ENCODE data around the gene MACROD1. TPM values are rescaled to one million over a fixed set of nuclear protein-coding genes. Genes with fewer than 3 reads are reported as not detected.

The MACROD1 gene
- total RNA-seq, 1 donor from 2014 or later, result 29.6 TPM

GRCh38 chr11:64178203-64178602 is 12.3 kb upstream of the MACROD1 start:
- no peak for DNase-seq (ENCODE audit: extremely low spot score, unreplicated experiment)
- no peaks in the 10 kb centered on the region for H3K36me3 Mint-ChIP-seq (ENCODE audit: unreplicated experiment)
- no peak overlapping the region for H3K4me3 Mint-ChIP-seq (ENCODE audit: unreplicated experiment)
- TF ChIP-seq CTCF (IDR thresholded peaks at IDR 0.05), result no peak
- H3K9me3 Mint-ChIP-seq (ENCODE audit: unreplicated experiment), result no peaks in the 10 kb centered on the region
- H3K4me1 Mint-ChIP-seq (ENCODE audit: unreplicated experiment), result peaks cover 19% of the 10 kb centered on the region
- no peak overlapping the region for H3K27ac Mint-ChIP-seq (ENCODE audit: unreplicated experiment)
- no peaks in the 10 kb centered on the region for H3K27me3 Mint-ChIP-seq (ENCODE audit: unreplicated experiment)

GRCh38 chr11:64176751-64177150 is 10.8 kb upstream of the MACROD1 start:
- Mint-ChIP-seq H3K27me3 (ENCODE audit: unreplicated experiment) (no peaks in the 10 kb centered on the region), H3K9me3 (ENCODE audit: unreplicated experiment) (no peaks in the 10 kb centered on the region), H3K36me3 (ENCODE audit: unreplicated experiment) (no peaks in the 10 kb centered on the region), H3K4me1 (ENCODE audit: unreplicated experiment) (peaks cover 12% of the 10 kb centered on the region), H3K4me3 (ENCODE audit: unreplicated experiment) (no peak overlapping the region), H3K27ac (ENCODE audit: unreplicated experiment) (no peak overlapping the region)
- DNase-seq (ENCODE audit: extremely low spot score, unreplicated experiment), result no peak
- TF ChIP-seq CTCF (IDR thresholded peaks at IDR 0.05), result no peak

GRCh38 chr11:64173616-64174355 is 7.9 kb upstream of the MACROD1 start:
- no peak for TF ChIP-seq CTCF (IDR thresholded peaks at IDR 0.05)
- no peaks in the 10 kb centered on the region for H3K4me1 Mint-ChIP-seq (ENCODE audit: unreplicated experiment)
- H3K27ac Mint-ChIP-seq (ENCODE audit: unreplicated experiment), result no peak overlapping the region
- DNase-seq (ENCODE audit: extremely low spot score, unreplicated experiment), result no peak
- H3K9me3 Mint-ChIP-seq (ENCODE audit: unreplicated experiment), result no peaks in the 10 kb centered on the region
- no peaks in the 10 kb centered on the region for H3K36me3 Mint-ChIP-seq (ENCODE audit: unreplicated experiment)
- no peaks in the 10 kb centered on the region for H3K27me3 Mint-ChIP-seq (ENCODE audit: unreplicated experiment)
- no peak overlapping the region for H3K4me3 Mint-ChIP-seq (ENCODE audit: unreplicated experiment)

GRCh38 chr11:64170419-64170818 is 4.5 kb upstream of the MACROD1 start:
- TF ChIP-seq CTCF (IDR thresholded peaks at IDR 0.05), result no peak
- H3K4me1 Mint-ChIP-seq (ENCODE audit: unreplicated experiment), result peaks cover 7% of the 10 kb centered on the region
- no peak for DNase-seq (ENCODE audit: extremely low spot score, unreplicated experiment)
- H3K9me3 Mint-ChIP-seq (ENCODE audit: unreplicated experiment), result no peaks in the 10 kb centered on the region
- H3K27me3 Mint-ChIP-seq (ENCODE audit: unreplicated experiment), result no peaks in the 10 kb centered on the region
- no peak overlapping the region for H3K27ac Mint-ChIP-seq (ENCODE audit: unreplicated experiment)
- H3K36me3 Mint-ChIP-seq (ENCODE audit: unreplicated experiment), result no peaks in the 10 kb centered on the region
- H3K4me3 Mint-ChIP-seq (ENCODE audit: unreplicated experiment), result no peak overlapping the region

GRCh38 chr11:64165481-64165841 is 452 bp downstream of the MACROD1 start:
- Mint-ChIP-seq H3K27ac (ENCODE audit: unreplicated experiment) (no peak overlapping the region), H3K4me3 (ENCODE audit: unreplicated experiment) (peak overlapping the region; percentile 64), H3K27me3 (ENCODE audit: unreplicated experiment) (no peaks in the 10 kb centered on the region), H3K4me1 (ENCODE audit: unreplicated experiment) (peaks cover 14% of the 10 kb centered on the region), H3K9me3 (ENCODE audit: unreplicated experiment) (no peaks in the 10 kb centered on the region), H3K36me3 (ENCODE audit: unreplicated experiment) (no peaks in the 10 kb centered on the region)
- TF ChIP-seq CTCF (IDR thresholded peaks at IDR 0.05), result no peak
- DNase-seq (ENCODE audit: extremely low spot score, unreplicated experiment), result no peak

Measured in osteocyte (in vitro differentiated cells).